Gastrocnemius medialis (tissue), 4 donors: ENCODE measurements around the gene ADAP1.
"Not testable (repeated sequence)": the region's sequence is repeated elsewhere in the genome, so short reads cannot be mapped to it uniquely, and the experiment has no call there.

Experiments
- POLR2A ChIP-seq, 2 donors: fragments of 450-650 bp; IDR thresholded peaks; one replicate each; pipeline ENCODE4 v1.6.1; 2017; ENCODE audit warnings: antibody characterized with exemption in 2 of 2, mild to moderate bottlenecking in 2 of 2, moderate library complexity in 2 of 2
- TF ChIP-seq, protein P1 (sequence below), 5 experiments: fragments of 450-650 bp in 3 of 5; fragments of 200-600 bp in 2 of 5; sonication (generic) in 2 of 5; IDR thresholded peaks in 4 of 5; conservative IDR thresholded peaks in 1 of 5; 1 replicate in 4 of 5; 2 replicates in 1 of 5; pipeline ENCODE4 v1.5.1; 2016 to 2019; ENCODE audit warnings: antibody characterized with exemption in 5 of 5, mild to moderate bottlenecking in 3 of 5, moderate library complexity in 3 of 5

DNA sequence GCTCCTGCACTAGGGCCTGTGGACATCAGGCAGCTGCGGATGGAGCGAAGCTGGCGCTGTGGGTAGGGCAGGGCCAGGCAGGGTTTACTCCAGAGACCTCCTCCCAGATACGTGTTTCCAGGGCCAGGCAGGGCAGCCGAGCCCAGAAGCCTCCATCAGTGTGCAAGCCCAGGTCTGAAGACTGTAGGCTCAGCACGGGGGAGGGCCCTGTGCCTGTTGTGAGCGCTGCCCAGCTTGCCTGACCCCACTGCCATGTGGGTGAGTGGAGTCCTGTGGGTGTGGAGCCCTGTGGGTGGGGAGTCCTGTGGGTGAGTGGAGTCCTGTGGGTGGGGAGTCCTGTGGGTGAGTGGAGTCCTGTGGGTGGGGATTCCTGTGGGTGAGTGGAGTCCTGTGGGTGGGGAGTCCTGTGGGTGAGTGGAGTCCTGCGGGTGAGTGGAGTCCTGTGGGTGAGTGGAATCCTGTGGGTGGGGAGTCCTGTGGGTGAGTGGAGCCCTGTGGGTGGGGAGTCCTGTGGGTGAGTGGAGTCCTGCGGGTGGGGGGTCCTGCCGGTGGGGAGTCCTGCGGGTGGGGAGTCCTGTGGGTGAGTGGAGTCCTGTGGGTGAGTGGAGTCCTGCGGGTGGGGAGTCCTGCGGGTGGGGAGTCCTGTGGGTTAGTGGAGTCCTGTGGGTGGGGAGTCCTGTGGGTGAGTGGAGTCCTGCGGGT, 46.7 kb upstream of the ADAP1 start:
- TF ChIP-seq, protein P1, sequence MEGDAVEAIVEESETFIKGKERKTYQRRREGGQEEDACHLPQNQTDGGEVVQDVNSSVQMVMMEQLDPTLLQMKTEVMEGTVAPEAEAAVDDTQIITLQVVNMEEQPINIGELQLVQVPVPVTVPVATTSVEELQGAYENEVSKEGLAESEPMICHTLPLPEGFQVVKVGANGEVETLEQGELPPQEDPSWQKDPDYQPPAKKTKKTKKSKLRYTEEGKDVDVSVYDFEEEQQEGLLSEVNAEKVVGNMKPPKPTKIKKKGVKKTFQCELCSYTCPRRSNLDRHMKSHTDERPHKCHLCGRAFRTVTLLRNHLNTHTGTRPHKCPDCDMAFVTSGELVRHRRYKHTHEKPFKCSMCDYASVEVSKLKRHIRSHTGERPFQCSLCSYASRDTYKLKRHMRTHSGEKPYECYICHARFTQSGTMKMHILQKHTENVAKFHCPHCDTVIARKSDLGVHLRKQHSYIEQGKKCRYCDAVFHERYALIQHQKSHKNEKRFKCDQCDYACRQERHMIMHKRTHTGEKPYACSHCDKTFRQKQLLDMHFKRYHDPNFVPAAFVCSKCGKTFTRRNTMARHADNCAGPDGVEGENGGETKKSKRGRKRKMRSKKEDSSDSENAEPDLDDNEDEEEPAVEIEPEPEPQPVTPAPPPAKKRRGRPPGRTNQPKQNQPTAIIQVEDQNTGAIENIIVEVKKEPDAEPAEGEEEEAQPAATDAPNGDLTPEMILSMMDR (IDR thresholded peaks at IDR 0.05 in 4 of 5, conservative IDR thresholded peaks at IDR 0.05 in 1 of 5) = not testable (repeated sequence)
- not testable (repeated sequence) for TF ChIP-seq POLR2A (IDR thresholded peaks at IDR 0.05)
